ENCODE measurements around the gene ELAPOR1.

DNA sequence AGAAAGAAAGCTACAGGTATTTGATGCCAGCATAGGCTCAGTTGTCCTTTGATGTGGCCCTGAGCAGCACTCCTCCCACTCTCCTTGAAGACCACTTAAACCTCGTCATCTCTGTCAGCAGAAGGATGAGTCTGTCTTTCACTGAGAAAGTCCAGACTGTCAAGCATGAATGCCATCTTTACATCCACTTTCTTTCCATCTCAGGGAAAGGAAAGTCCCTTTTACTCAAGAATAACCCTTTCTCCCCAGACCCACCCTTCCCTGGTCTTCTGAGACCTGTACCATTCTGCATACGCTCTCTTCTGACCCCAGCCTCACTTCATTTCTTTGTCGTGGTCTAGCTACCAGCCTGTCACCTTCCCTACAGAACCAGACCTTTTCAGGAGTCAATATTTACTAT, 4.0 kb upstream of the ELAPOR1 start:
- TF ChIP-seq EZH2phosphoT487 (IDR thresholded peaks at IDR 0.05; ENCODE audit: insufficient read depth, low read depth), result no peak
- TF ChIP-seq EZH2 (IDR thresholded peaks at IDR 0.05; ENCODE audit: insufficient read depth, poor library complexity, severe bottlenecking), result no peak
